ENCODE results near the gene GDI2. TPM values are rescaled to one million over a fixed set of nuclear protein-coding genes. Genes with fewer than 3 reads are reported as not detected.

Gene GDI2
- total and polyA plus RNA-seq, 2 donors: 139 to 268 TPM

DNA sequence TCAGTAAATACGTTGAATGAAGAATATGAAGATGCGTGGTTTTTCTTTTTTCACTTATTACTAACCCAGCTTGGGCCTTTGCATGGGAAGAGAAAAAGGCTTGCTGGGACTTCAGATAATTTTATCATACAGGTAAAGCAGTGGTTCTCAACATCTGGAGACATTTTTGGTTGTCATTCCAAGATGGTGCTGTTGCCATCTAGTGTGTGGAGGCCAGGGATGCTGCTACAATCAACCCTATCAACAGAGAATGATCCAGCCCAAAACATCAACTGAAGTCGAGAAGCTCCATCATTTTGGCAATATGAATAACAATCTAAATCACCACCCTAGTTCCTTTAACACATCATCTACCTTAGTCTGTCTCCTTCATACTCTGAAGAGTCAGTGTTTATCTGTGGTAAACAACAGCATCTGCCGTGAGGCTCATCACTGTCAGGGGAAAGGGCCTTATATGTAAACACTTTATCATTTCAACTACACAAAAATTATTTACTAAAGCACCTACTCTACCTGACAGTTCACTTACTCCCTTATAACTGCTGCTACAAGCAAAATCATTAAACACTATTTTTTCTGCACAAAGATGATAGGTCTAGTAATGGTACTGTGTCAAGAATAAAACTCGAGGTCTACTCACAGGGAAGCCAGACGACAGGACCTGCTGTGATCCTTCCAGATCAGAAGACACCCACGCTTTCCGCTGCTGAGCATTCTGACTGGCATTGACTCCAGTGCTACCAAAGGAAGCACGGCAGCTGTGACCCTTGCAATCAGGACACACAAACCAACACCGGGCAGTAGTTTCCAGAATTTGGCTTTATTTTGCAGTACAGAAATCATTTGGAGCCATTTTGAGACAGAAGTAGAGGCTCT is 48.6 kb downstream of the GDI2 start:
- 97% methylated on average over 10 of the region's 10 CpGs for WGBS
- Histone ChIP-seq H3K27me3 (ENCODE audit: control insufficient read depth in 2 of 2, insufficient read depth in 1 of 2, low read length in 1 of 2) (no peaks in the 10 kb centered on the region), H3K4me1 (ENCODE audit: control insufficient read depth in 2 of 2, insufficient read depth in 2 of 2, low read length in 2 of 2) (no peaks in the 10 kb centered on the region), H3K36me3 (ENCODE audit: control insufficient read depth in 2 of 2, insufficient read depth in 2 of 2, low read length in 1 of 2) (peaks cover 44 to 91% of the 10 kb centered on the region in 2 donors), H3K27ac (ENCODE audit: low read depth in 1 of 2, low read length in 1 of 2) (no peak overlapping the region), H3K4me3 (ENCODE audit: low read length in 2 of 2) (no peak overlapping the region), H3K9me3 (ENCODE audit: control insufficient read depth in 2 of 2, insufficient read depth in 1 of 2, low read length in 1 of 2) (no peaks in the 10 kb centered on the region)
- DNase-seq (ENCODE audit: low read depth in 6 of 9, low spot score in 9 of 9): no peak

DNA sequence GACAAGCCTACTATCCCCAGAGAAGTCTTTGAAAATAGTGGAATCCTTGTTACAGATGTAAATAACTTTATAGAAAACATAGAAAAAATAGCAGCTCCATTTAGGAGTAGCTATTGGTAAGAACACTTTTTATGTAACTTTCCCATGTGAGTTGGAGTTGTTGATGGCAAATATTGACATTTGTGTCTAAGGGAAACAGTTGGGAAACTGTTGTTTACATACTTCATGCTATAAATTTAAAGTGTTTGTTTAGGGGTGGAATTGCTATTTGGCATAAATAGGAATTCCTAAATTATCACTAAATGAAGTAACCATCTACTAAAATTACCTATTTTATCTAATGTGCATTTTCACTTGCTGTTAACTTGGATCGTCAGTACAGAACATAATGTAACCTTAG is 50.7 kb downstream of the GDI2 start:
- WGBS: 99% methylated on average over 1 of the region's 1 CpG
- Histone ChIP-seq H3K9me3 (ENCODE audit: control insufficient read depth in 2 of 2, insufficient read depth in 1 of 2, low read length in 1 of 2) (no peaks in the 10 kb centered on the region), H3K27me3 (ENCODE audit: control insufficient read depth in 2 of 2, insufficient read depth in 1 of 2, low read length in 1 of 2) (no peaks in the 10 kb centered on the region)

GRCh38 chr10:5761220-5761619 is 52.0 kb downstream of the GDI2 start:
- Histone ChIP-seq H3K9me3 (ENCODE audit: control insufficient read depth in 2 of 2, insufficient read depth in 1 of 2, low read length in 1 of 2) (no peaks in the 10 kb centered on the region), H3K36me3 (ENCODE audit: control insufficient read depth in 2 of 2, insufficient read depth in 2 of 2, low read length in 1 of 2) (peaks cover 56 to 91% of the 10 kb centered on the region in 2 donors), H3K4me1 (ENCODE audit: control insufficient read depth in 2 of 2, insufficient read depth in 2 of 2, low read length in 2 of 2) (no peaks in the 10 kb centered on the region), H3K27me3 (ENCODE audit: control insufficient read depth in 2 of 2, insufficient read depth in 1 of 2, low read length in 1 of 2) (no peaks in the 10 kb centered on the region), H3K4me3 (ENCODE audit: low read length in 2 of 2) (no peak overlapping the region), H3K27ac (ENCODE audit: low read depth in 1 of 2, low read length in 1 of 2) (no peak overlapping the region)
- no peak for DNase-seq (ENCODE audit: low read depth in 6 of 9, low spot score in 9 of 9)
- 99% methylated on average over 2 of the region's 2 CpGs for WGBS

More for the DNA sequence above, 50.7 kb downstream of the GDI2 start:
- Histone ChIP-seq H3K4me1 (ENCODE audit: control insufficient read depth in 2 of 2, insufficient read depth in 2 of 2, low read length in 2 of 2) (no peaks in the 10 kb centered on the region), H3K36me3 (ENCODE audit: control insufficient read depth in 2 of 2, insufficient read depth in 2 of 2, low read length in 1 of 2) (peaks cover 57 to 91% of the 10 kb centered on the region in 2 donors), H3K4me3 (ENCODE audit: low read length in 2 of 2) (no peak overlapping the region), H3K27ac (ENCODE audit: low read depth in 1 of 2, low read length in 1 of 2) (no peak overlapping the region)
- no peak for DNase-seq (ENCODE audit: low read depth in 6 of 9, low spot score in 9 of 9)

DNA sequence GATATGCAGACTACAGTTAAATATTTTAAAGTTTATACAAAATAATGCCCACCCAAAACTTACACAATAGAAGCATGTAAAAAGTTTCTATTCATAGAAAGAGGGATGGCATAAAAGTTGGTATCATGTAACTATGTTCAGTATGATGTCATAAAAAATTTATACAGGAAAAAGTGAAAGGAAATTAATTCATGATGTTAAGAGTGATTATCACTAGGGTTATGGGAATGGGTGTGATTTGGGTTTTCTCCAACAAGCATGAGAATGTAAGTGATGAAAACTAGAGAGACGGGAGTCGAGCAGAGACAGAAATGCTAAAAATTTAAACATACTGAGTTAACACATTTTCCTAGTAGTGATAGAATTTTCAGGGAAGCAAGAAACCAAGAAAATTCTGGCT is 52.7 kb downstream of the GDI2 start:
- no peaks in the 10 kb centered on the region for H3K4me1 ChIP-seq (ENCODE audit: control insufficient read depth in 2 of 2, insufficient read depth in 2 of 2, low read length in 2 of 2)
- no peaks in the 10 kb centered on the region for H3K27me3 ChIP-seq (ENCODE audit: control insufficient read depth in 2 of 2, insufficient read depth in 1 of 2, low read length in 1 of 2)
- no peak overlapping the region for H3K4me3 ChIP-seq (ENCODE audit: low read length in 2 of 2)
- no peaks in the 10 kb centered on the region for H3K9me3 ChIP-seq (ENCODE audit: control insufficient read depth in 2 of 2, insufficient read depth in 1 of 2, low read length in 1 of 2)
- no peak for DNase-seq (ENCODE audit: low read depth in 6 of 9, low spot score in 9 of 9)
- H3K36me3 ChIP-seq (ENCODE audit: control insufficient read depth in 2 of 2, insufficient read depth in 2 of 2, low read length in 1 of 2): peaks cover 51 to 84% of the 10 kb centered on the region in 2 donors
- no peak overlapping the region for H3K27ac ChIP-seq (ENCODE audit: low read depth in 1 of 2, low read length in 1 of 2)
- WGBS: 95% methylated on average over 2 of the region's 2 CpGs

- Histone ChIP-seq H3K27ac (ENCODE audit: low read depth in 1 of 2, low read length in 1 of 2) (no peak overlapping the region), H3K9me3 (ENCODE audit: control insufficient read depth in 2 of 2, insufficient read depth in 1 of 2, low read length in 1 of 2) (no peaks in the 10 kb centered on the region), H3K4me1 (ENCODE audit: control insufficient read depth in 2 of 2, insufficient read depth in 2 of 2, low read length in 2 of 2) (no peaks in the 10 kb centered on the region), H3K27me3 (ENCODE audit: control insufficient read depth in 2 of 2, insufficient read depth in 1 of 2, low read length in 1 of 2) (no peaks in the 10 kb centered on the region), H3K36me3 (ENCODE audit: control insufficient read depth in 2 of 2, insufficient read depth in 2 of 2, low read length in 1 of 2) (peaks cover 38 to 69% of the 10 kb centered on the region in 2 donors), H3K4me3 (ENCODE audit: low read length in 2 of 2) (no peak overlapping the region)
- WGBS: 97% methylated on average over 2 of the region's 2 CpGs
- DNase-seq (ENCODE audit: low read depth in 6 of 9, low spot score in 9 of 9): no peak
These were observed 54.3 kb downstream of the GDI2 start for GRCh38 chr10:5758927-5759326.

DNA sequence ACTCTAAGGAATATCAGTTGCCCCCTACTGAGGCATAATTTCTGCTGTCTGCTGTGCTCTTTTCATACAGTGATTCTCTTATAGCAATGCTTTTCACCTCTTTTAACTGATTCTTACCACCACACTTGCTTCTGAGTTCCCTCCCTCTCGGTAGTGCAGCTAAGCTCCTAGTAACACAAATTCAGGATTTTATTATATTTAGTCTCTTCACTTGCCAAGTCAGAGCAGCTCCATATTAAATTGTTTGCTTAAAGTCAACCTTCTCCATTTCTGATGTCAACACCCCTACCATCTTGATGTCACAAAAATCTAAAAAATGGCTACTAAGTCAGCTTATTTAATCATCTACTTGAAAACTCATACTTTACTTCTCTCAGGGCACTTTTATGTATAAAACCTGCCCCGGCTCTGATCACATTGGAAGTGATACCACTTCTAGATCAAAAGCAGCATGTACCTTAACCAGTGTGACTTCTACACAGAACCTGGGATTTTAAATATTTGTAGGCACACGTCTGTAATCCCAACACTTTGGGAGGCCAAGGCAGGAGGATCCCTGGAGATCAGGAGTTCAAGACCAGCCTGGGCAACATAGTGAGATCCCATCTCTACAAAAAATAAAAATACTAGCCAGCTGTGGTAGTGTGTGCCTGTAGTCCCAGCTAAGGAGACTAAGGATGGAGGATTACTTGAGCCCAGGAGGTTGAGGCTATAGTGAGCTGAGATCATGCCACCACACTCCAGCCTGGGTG is 55.3 kb downstream of the GDI2 start:
- no peak for DNase-seq (ENCODE audit: low read depth in 6 of 9, low spot score in 9 of 9)
- Histone ChIP-seq H3K9me3 (ENCODE audit: control insufficient read depth in 2 of 2, insufficient read depth in 1 of 2, low read length in 1 of 2) (no peaks in the 10 kb centered on the region), H3K27ac (ENCODE audit: low read depth in 1 of 2, low read length in 1 of 2) (no peak overlapping the region), H3K4me1 (ENCODE audit: control insufficient read depth in 2 of 2, insufficient read depth in 2 of 2, low read length in 2 of 2) (no peaks in the 10 kb centered on the region), H3K36me3 (ENCODE audit: control insufficient read depth in 2 of 2, insufficient read depth in 2 of 2, low read length in 1 of 2) (peaks cover 38 to 66% of the 10 kb centered on the region in 2 donors), H3K27me3 (ENCODE audit: control insufficient read depth in 2 of 2, insufficient read depth in 1 of 2, low read length in 1 of 2) (no peaks in the 10 kb centered on the region), H3K4me3 (ENCODE audit: low read length in 2 of 2) (no peak overlapping the region)
- WGBS: 98% methylated on average over 3 of the region's 3 CpGs

- Histone ChIP-seq H3K4me3 (ENCODE audit: low read length in 2 of 2) (no peak overlapping the region), H3K4me1 (ENCODE audit: control insufficient read depth in 2 of 2, insufficient read depth in 2 of 2, low read length in 2 of 2) (no peaks in the 10 kb centered on the region), H3K36me3 (ENCODE audit: control insufficient read depth in 2 of 2, insufficient read depth in 2 of 2, low read length in 1 of 2) (peaks cover 37 to 47% of the 10 kb centered on the region in 2 donors), H3K27ac (ENCODE audit: low read depth in 1 of 2, low read length in 1 of 2) (no peak overlapping the region), H3K27me3 (ENCODE audit: control insufficient read depth in 2 of 2, insufficient read depth in 1 of 2, low read length in 1 of 2) (no peaks in the 10 kb centered on the region), H3K9me3 (ENCODE audit: control insufficient read depth in 2 of 2, insufficient read depth in 1 of 2, low read length in 1 of 2) (no peaks in the 10 kb centered on the region)
- no peak for DNase-seq (ENCODE audit: low read depth in 6 of 9, low spot score in 9 of 9)
- 98% methylated on average over 17 of the region's 17 CpGs for WGBS
These were observed 60.8 kb downstream of the GDI2 start for GRCh38 chr10:5752301-5752871.

DNA sequence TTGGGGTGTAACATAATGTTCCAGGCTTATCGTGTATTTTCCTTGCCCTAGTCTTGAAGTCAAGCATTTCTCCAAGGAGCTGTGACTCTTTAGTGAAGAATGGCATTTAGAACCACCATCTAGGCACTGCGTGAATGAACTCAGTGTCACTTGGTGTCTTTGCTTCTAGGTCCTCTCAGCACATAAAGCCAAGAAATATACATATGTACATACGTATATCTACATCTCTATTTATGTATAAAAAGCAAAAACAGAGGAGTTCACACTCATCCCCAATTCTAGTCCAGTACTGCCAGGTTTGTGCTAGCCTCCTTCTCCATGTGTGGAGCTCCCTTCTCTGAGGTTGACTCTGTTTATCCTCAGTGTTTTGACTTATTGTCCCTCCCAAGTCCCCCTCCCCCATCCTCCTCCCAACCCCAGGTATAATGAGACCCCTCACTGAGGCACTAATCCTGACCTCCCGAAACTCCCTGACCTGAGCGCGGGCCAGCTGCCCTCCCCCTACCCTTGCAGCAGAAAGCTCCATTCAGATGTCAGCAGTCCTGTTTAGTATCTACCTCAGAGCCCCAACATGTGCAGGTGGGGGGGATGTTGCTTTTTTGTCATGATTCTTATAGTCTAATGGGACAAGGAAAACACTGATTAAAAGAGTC is 61.5 kb downstream of the GDI2 start:
- Histone ChIP-seq H3K27ac (ENCODE audit: low read depth in 1 of 2, low read length in 1 of 2) (no peak overlapping the region), H3K4me3 (ENCODE audit: low read length in 2 of 2) (no peak overlapping the region), H3K4me1 (ENCODE audit: control insufficient read depth in 2 of 2, insufficient read depth in 2 of 2, low read length in 2 of 2) (no peaks in the 10 kb centered on the region), H3K9me3 (ENCODE audit: control insufficient read depth in 2 of 2, insufficient read depth in 1 of 2, low read length in 1 of 2) (no peaks in the 10 kb centered on the region), H3K27me3 (ENCODE audit: control insufficient read depth in 2 of 2, insufficient read depth in 1 of 2, low read length in 1 of 2) (no peaks in the 10 kb centered on the region), H3K36me3 (ENCODE audit: control insufficient read depth in 2 of 2, insufficient read depth in 2 of 2, low read length in 1 of 2) (peaks cover 37 to 47% of the 10 kb centered on the region in 2 donors)
- DNase-seq (ENCODE audit: low read depth in 6 of 9, low spot score in 9 of 9): no peak
- WGBS: 81% methylated on average over 6 of the region's 6 CpGs

All from thymus (tissue), 11 donors.